Motor neuron (in vitro differentiated cells): Measurements from ENCODE around the gene CDC42EP5. TPM values are rescaled to one million over a fixed set of nuclear protein-coding genes. Genes with fewer than 3 reads are reported as not detected.

ENCODE experiments used
- total RNA-seq, 8 experiments: library from RNA; unstranded; fragments of 300-600 nt; gene quantifications; 2 replicates each; pipeline versions ENCODE4 v1.2.3 to v1.2.4, GENCODE V29; 2022

The CDC42EP5 gene
- total RNA-seq, 8 experiments from 2014 or later: 1.4 to 46.9 (median 11.3) TPM

Other genes starting within 250 kb of the CDC42EP5 start
- under 1 TPM in 7 of 8 experiments, not detected in 1; 0.05 to 0.56 (median 0.27) TPM for gene LILRA6, start 230.5 kb downstream of the CDC42EP5 start, total RNA-seq
- gene LILRB5, start 216.0 kb downstream of the CDC42EP5 start, total RNA-seq: under 1 TPM in 6 of 8 experiments, not detected in 2; under 0.01 to 0.81 (median 0.17) TPM
- under 1 TPM in 5 of 8 experiments, not detected in 3; 0.04 to 0.57 (median 0.18) TPM for gene LILRB2, start 192.2 kb downstream of the CDC42EP5 start, total RNA-seq
- under 1 TPM in 1 of 8 experiments, not detected in 7; 0.28 TPM for gene LILRA5, start 160.1 kb downstream of the CDC42EP5 start, total RNA-seq
- gene LILRA4, start 134.1 kb downstream of the CDC42EP5 start, total RNA-seq: under 1 TPM in 2 of 8 experiments, not detected in 6; 0.08 to 0.85 TPM
- 1 to 10 TPM in 1 of 8 experiments, under 1 TPM in 5, not detected in 2; 0.11 to 2.5 (median 0.68) TPM for gene LAIR1, start 108.4 kb downstream of the CDC42EP5 start, total RNA-seq
- gene TTYH1, start 57.8 kb downstream of the CDC42EP5 start, total RNA-seq: 100 to 1,000 TPM in 5 of 8 experiments, 1 to 10 TPM in 3; 1.7 to 440 (median 160) TPM
- 100 to 1,000 TPM in 2 of 8 experiments, 10 to 100 TPM in 6; 38.5 to 156 (median 64.7) TPM for gene LENG8, start 24.1 kb downstream of the CDC42EP5 start, total RNA-seq
- gene LENG9, start 9.5 kb downstream of the CDC42EP5 start, total RNA-seq: 10 to 100 TPM in 2 of 8 experiments, 1 to 10 TPM in 6; 1.6 to 10.7 (median 3.7) TPM
- gene LAIR2, start 29.5 kb upstream of the CDC42EP5 start, total RNA-seq: not detected
- gene LILRA2, start 100.5 kb upstream of the CDC42EP5 start, total RNA-seq: under 1 TPM in 5 of 8 experiments, not detected in 3; 0.05 to 0.51 (median 0.10) TPM
- gene LILRA1, start 120.3 kb upstream of the CDC42EP5 start, total RNA-seq: under 1 TPM in 5 of 8 experiments, not detected in 3; 0.09 to 0.43 (median 0.20) TPM
- 1 to 10 TPM in 1 of 8 experiments, under 1 TPM in 1, not detected in 6; 0.49 to 2.3 TPM for gene LILRB1, start 157.2 kb upstream of the CDC42EP5 start, total RNA-seq
- gene LILRB4, start 189.7 kb upstream of the CDC42EP5 start, total RNA-seq: under 1 TPM in 5 of 8 experiments, not detected in 3; 0.18 to 0.87 (median 0.38) TPM